ENCODE results near the gene ELMOD3. TPM values are rescaled to one million over a fixed set of nuclear protein-coding genes. Genes with fewer than 3 reads are reported as not detected.

Gene ELMOD3
- total and polyA plus RNA-seq, 9 of the 15 experiments (the other 6 are each of a cell fraction or from before 2014, with no cell fraction given) = 2.7 to 18.7 (median 11.6) TPM

GRCh38 chr2:85354286-85355072 is at the start of gene ELMOD3, which contains the start of gene RETSAT (continued):
- TF ChIP-seq ZNF518B (CRISPR knock-in tag; IDR thresholded peaks at IDR 0.05) (no peak), TEAD1 (CRISPR knock-in tag; IDR thresholded peaks at IDR 0.05) (no peak), CHD7 (IDR thresholded peaks at IDR 0.05; ENCODE audit: low read depth, low read length) (no peak), FOXJ2 (tag; IDR thresholded peaks at IDR 0.05) (no peak), ZBTB12 (CRISPR knock-in tag; IDR thresholded peaks at IDR 0.05) (no peak), CEBPZ (IDR thresholded peaks at IDR 0.05; ENCODE audit: borderline replicate concordance, low read depth, low read length) (no peak)

Data from K562 (cell line).